ENCODE measurements around the gene PADI6. TPM values are rescaled to one million over a fixed set of nuclear protein-coding genes. Genes with fewer than 3 reads are reported as not detected.

PADI6 gene
- total and polyA plus RNA-seq, 10 of the 15 experiments (the other 5 are each of a cell fraction or from before 2014, with no cell fraction given), result not detected

- Histone ChIP-seq H3K9me3 (replicated peaks; ENCODE audit: control insufficient read depth, insufficient read depth, low read length) (no peaks in the 10 kb centered on the region), H3K36me3 (ENCODE audit: control insufficient read depth in 2 of 2, insufficient read depth in 2 of 2, low read length in 1 of 2) (no peaks in the 10 kb centered on the region), H3K9ac (ENCODE audit: control insufficient read depth, insufficient read depth, low read length) (no peak overlapping the region), H2AFZ (ENCODE audit: control insufficient read depth, low read depth, low read length) (no peak overlapping the region), H3K4me2 (ENCODE audit: control insufficient read depth, insufficient read depth) (no peak overlapping the region), H3K4me1 (ENCODE audit: control insufficient read depth, insufficient read depth, low read length) (no peaks in the 10 kb centered on the region), H3K4me3 (no peak overlapping the region), H4K20me1 (ENCODE audit: control insufficient read depth, insufficient read depth) (no peaks in the 10 kb centered on the region), H3K79me2 (ENCODE audit: control insufficient read depth, insufficient read depth, low read length) (no peaks in the 10 kb centered on the region), H3K27me3 (replicated peaks in 1 of 2; ENCODE audit: control insufficient read depth in 2 of 2, insufficient read depth in 2 of 2, low read length in 1 of 2) (no peaks in the 10 kb centered on the region; a peak in 1 of 4 replicates), H3K27ac (ENCODE audit: control insufficient read depth, insufficient read depth) (no peak overlapping the region)
- TF ChIP-seq CEBPB (IDR thresholded peaks at IDR 0.05; ENCODE audit: borderline replicate concordance in 1 of 2, low read depth in 2 of 2, low read length in 2 of 2) (no peak), TCF3 (IDR thresholded peaks at IDR 0.05; ENCODE audit: borderline replicate concordance, insufficient read depth, low read depth, low read length) (no peak), ZNF622 (IDR thresholded peaks at IDR 0.05) (no peak), NR2C1 (IDR thresholded peaks at IDR 0.05) (no peak), LARP7 (IDR thresholded peaks at IDR 0.05) (no peak), ATF7 (IDR thresholded peaks at IDR 0.05; ENCODE audit: low read depth) (no peak)
- ChIA-PET SMC1A (ENCODE audit: uncharacterized antibody, unreplicated experiment) (no interaction called here), POLR2A (no interaction called here), RAD21 (ENCODE audit: unreplicated experiment) (no interaction called here), CTCF (no interaction called here)
- no peak for FAIRE-seq
- DNase-seq (ENCODE audit: low read depth, low spot score), result no peak
- no TSS peak for BruUV-seq (replicated peaks)
- in situ Hi-C loops (cut with MboI), result no loop called here
- ATAC-seq, result no peak
- intact Hi-C loops (cut with micrococcal nuclease; ENCODE audit: unreplicated experiment), result no loop called here
- 47% methylated on average over 10 of the region's 11 CpGs for WGBS (ENCODE audit: insufficient coverage, insufficient replicate concordance, low lambda C conversion rate, missing lambda C conversion rate)
Observed at GRCh38 chr1:17360272-17360956, 11.6 kb upstream of the PADI6 start.

GRCh38 chr1:17361687-17362086 is 10.3 kb upstream of the PADI6 start:
- no peak overlapping the region for H3K27ac ChIP-seq (ENCODE audit: control insufficient read depth, insufficient read depth)
- H3K27me3 ChIP-seq (replicated peaks in 1 of 2; ENCODE audit: control insufficient read depth in 2 of 2, insufficient read depth in 2 of 2, low read length in 1 of 2), result no peaks in the 10 kb centered on the region; a peak in 1 of 4 replicates
- no peak overlapping the region for H3K4me2 ChIP-seq (ENCODE audit: control insufficient read depth, insufficient read depth)
- H4K20me1 ChIP-seq (ENCODE audit: control insufficient read depth, insufficient read depth), result no peaks in the 10 kb centered on the region
- no TSS peak for BruUV-seq (replicated peaks)
- no peak overlapping the region for H3K9ac ChIP-seq (ENCODE audit: control insufficient read depth, insufficient read depth, low read length)
- DNase-seq (ENCODE audit: low read depth, low spot score) (no peak), ATAC-seq (no peak), FAIRE-seq (no peak)
- ChIA-PET RAD21 (ENCODE audit: unreplicated experiment) (no interaction called here), POLR2A (no interaction called here), CTCF (no interaction called here), SMC1A (ENCODE audit: uncharacterized antibody, unreplicated experiment) (no interaction called here)
- intact Hi-C loops (cut with micrococcal nuclease; ENCODE audit: unreplicated experiment), result no loop called here
- H3K4me1 ChIP-seq (ENCODE audit: control insufficient read depth, insufficient read depth, low read length), result no peaks in the 10 kb centered on the region
- in situ Hi-C loops (cut with MboI), result no loop called here
- H3K9me3 ChIP-seq (replicated peaks; ENCODE audit: control insufficient read depth, insufficient read depth, low read length), result no peaks in the 10 kb centered on the region
- no peak for TF ChIP-seq IKZF1 (conservative IDR thresholded peaks at IDR 0.05)
- TF ChIP-seq REST (IDR thresholded peaks at IDR 0.05; ENCODE audit: low read depth, low read length), result no peak
- no peak for TF ChIP-seq ZSCAN29 (IDR thresholded peaks at IDR 0.05)
- TF ChIP-seq ZNF384 (IDR thresholded peaks at IDR 0.05; ENCODE audit: borderline replicate concordance, low read depth, low read length), result no peak
- no peak for TF ChIP-seq STAT1 (conservative IDR thresholded peaks at IDR 0.05)
- TF ChIP-seq SREBF2 (IDR thresholded peaks at IDR 0.05; ENCODE audit: low read length), result no peak
- no peak for TF ChIP-seq MXI1 (IDR thresholded peaks at IDR 0.05; ENCODE audit: low read depth, low read length)
- no peak overlapping the region for H2AFZ ChIP-seq (ENCODE audit: control insufficient read depth, low read depth, low read length)
- no peak overlapping the region for H3K4me3 ChIP-seq
- WGBS (ENCODE audit: insufficient coverage, insufficient replicate concordance, low lambda C conversion rate, missing lambda C conversion rate), result 46% methylated on average over 4 of the region's 4 CpGs
- no peaks in the 10 kb centered on the region for H3K36me3 ChIP-seq (ENCODE audit: control insufficient read depth in 2 of 2, insufficient read depth in 2 of 2, low read length in 1 of 2)
- no peaks in the 10 kb centered on the region for H3K79me2 ChIP-seq (ENCODE audit: control insufficient read depth, insufficient read depth, low read length)
